ENCODE results near the gene MAZ.

MAZ gene

DNA sequence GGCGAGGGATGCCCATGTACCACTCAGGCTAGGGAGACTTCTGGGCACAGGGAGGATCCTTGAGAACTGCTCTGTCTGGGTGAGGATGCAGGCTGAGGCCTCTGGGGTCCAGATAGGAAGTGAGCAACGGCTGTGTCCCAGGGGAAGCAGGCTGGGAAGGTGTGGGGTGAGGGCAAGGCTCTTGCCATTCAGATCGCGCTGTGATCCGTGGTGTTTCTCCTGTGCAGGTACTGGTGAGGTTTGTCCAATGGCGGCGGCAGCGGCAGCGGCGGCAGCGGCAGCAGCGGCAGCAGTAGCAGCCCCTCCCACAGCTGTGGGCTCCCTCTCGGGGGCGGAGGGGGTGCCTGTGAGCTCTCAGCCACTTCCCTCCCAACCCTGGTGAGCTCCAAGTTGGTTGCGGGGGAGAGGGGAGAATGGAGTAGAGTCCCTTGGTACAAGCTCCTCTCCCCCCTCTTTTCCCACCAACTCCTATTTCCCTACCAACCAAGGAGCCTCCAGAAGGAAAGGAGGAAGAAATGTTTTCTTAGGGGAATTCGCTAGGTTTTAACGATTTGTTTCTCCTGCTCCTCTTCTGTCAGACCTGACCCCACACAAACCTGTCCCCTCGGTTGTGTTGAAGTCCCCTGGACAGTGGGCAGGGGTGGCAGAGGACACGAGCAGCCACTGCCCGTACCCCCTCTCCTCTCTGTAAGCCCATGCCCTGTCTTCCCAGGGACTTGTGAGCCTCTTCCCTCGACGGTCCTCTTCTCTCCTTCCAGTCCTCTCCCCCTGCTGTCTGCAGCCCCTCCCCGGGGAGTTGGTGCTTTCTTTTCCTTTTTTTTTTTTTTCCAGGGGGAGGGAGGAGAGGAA is 3.7 kb downstream of the MAZ start:
- DNase-seq (ENCODE audit: low spot score): peak; percentile 47

DNA sequence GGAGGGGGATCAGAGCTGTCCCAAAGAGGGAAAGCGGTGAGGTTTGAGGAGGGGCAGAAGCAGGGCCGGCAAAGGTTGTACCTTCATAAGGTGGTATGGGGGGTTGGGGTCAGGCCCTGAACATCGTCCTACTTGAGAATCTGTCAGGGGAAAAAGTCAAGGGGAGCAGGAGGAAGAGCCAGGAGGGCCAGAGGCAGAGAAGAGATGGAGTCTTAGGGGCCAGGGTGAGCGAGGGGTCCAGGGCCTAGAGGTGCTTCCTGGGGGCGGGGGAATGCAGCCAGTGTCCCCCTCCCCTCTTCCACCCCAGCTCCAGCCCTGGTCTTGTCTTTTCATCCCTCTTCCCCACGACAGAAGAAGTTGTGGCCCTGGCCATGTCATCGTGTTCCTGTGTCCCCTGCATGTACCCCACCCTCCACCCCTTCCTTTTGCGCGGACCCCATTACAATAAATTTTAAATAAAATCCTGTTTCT is 4.4 kb downstream of the MAZ start:
- no peak for DNase-seq (ENCODE audit: low spot score)

- peak; percentile 71 for DNase-seq (ENCODE audit: low spot score)
Observed at GRCh38 chr16:29811170-29811895, 5.0 kb downstream of the MAZ start.

DNA sequence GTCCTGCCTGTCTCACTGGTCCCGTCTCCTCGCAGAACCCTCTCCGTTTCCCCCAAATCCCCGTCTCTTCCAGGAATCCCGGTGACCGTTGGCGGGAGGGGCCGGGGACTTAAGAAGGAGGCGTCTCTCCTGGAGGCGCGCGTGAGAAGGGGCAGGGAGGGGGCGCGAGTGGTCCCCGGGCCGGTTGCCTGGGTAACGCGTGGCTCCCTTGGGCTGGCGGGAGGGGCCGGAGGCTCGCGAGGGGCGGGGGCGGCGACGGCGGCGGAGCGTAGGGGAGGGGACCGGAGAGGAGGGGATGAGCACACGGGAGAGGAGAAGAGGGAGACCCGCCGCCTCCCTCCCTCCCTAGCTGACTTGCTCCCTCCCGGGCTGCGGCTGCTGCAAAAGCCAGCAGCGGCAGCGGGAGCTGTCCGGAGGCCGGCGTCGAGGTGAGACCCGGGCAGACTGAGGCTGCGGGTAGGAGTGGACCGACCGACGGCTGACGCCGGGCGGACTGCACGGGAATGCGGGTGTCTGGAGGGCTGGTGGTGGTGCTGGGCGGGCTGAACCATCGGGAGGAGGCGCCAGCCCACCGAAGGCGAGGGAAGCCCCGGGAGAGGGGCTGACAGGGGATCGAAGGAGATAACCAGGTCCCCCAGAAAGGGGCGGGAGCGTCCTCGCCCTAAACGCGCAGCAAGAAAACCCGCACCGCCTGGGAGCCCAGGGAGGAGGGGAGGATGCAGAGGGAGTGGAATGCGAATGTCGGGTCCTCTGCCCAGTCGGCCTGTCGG is 5.8 kb downstream of the MAZ start, which contains the start of gene PRRT2:
Gene PRRT2 (plus strand): TSS at position 298 of the 770 bp plus-strand sequence. CDS start 862 bp downstream, outside the sequence.
- peak; percentile 57 for DNase-seq (ENCODE audit: low spot score)

GRCh38 chr16:29812754-29813643 is 6.7 kb downstream of the MAZ start:
- DNase-seq (ENCODE audit: low spot score): no peak

DNA sequence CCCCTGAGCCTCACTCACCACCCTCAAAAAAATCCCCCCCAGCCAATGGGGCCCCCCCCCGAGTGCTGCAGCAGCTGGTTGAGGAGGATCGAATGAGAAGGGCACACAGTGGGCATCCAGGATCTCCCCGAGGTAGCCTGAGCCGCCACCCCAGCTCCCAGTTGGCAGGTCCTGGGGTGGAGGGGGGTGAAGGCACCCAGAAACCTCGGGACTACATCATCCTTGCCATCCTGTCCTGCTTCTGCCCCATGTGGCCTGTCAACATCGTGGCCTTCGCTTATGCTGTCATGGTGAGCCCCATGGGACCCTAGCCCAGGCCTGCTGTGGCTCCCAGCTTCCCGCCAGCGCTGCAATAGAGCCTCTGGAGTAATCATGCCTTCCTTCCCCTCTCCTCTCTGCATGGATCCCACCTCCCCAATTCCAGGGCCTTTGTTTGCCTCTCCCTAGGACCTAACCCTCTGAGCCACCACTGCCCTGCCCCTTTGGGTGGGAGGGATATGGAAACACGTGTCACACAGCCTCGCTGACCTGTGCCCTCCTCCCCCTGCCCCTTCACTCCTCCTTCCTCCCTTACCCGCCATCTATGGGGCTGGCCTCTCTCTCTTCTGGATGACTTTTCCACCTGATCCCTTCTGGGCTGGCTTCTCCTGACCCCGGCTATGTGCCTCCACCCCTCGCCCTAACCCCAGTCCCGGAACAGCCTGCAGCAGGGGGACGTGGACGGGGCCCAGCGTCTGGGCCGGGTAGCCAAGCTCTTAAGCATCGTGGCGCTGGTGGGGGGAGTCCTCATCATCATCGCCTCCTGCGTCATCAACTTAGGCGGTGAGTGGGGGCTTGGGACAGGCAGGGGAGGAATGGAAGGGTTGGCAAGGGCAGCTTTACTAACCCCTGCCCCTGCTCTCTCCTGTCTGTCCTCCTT is 7.6 kb downstream of the MAZ start:
- DNase-seq (ENCODE audit: low spot score): no peak

DNA sequence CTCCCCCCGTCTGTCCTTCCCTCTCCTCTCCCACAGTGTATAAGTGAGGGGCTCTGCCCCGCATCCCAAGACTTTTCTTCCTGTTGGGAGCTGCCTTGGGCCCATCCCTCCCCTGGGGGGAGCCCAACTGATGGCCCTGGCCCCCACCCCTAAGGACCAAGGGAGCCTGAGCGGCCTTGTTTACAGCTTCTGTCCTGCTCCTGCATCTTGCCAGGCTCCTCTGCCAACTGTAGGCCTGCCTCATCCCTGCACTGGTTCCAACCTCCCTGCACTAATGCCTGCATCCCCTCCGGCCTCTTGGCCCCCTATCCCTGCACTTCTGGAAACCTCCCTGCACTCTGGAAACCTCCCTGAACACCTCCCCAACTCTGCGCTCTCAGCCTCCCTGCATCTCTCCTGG is 8.3 kb downstream of the MAZ start:
- no peak for DNase-seq (ENCODE audit: low spot score)

DNA sequence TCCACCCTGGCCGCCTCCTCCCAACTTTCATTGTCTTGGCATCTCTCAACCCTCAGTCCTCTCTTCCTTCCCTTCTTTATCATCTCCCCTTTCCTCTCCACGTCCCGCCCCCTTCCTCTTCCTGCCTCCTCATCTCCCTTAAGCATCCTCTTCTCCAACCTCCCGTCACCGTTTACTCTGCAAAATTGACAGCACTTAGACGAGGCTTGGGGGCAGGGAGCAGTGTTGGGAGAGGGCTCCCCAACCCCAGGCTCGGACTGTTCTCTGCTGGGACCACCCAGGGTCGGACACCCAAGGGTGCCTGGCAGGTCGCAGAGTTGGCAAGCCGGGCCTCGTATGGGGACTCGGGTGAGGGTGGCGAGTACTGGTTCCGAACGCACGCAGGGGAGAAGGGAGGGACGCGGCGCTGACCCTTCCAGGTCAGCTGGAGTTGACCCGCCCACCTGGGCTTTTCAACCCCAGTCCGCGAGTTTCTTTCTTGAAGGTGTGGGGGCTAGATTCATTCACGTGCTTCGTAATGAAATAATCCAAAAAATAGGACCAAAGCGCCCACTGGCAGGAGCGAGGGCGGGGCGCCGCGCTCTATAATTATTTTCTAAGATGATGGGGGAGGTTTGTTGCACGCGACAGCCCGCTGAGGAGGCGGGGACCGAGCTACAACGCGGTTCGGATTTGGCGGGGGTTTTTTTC is 8.8 kb downstream of the MAZ start:
- DNase-seq (ENCODE audit: low spot score): no peak

GRCh38 chr16:29815793-29816693 is 9.7 kb downstream of the MAZ start, which contains the start of gene PAGR1:
Gene PAGR1 (plus strand): TSS chr16:29816152. CDS start chr16:29816526, 374 bp downstream.
- DNase-seq (ENCODE audit: low spot score): peak; percentile 100

GRCh38 chr16:29816694-29817441 is 10.5 kb downstream of the MAZ start:
- peak; percentile 41 for DNase-seq (ENCODE audit: low spot score)

DNA sequence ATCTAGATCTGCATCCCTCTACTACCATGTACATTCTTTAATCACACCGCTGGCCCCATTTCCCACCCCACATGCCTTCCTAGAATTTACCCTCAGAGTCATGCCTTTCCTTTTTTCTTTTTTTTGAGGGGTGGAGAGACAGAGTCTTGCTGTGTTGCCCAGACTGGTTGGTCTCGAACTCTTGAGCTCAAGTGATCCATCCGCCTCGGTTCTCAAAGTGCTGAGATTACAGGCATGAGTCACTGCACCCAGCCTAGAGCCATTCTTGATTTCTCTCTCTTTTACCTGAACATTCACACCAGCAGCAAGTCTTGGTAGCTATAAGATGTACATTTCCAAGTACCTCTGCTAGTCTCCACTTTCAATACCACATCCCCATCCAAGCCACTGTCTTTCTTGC is 11.8 kb downstream of the MAZ start:
- DNase-seq (ENCODE audit: low spot score): no peak

GRCh38 chr16:29819506-29819905 is 13.2 kb downstream of the MAZ start:
- DNase-seq (ENCODE audit: low spot score): no peak

DNA sequence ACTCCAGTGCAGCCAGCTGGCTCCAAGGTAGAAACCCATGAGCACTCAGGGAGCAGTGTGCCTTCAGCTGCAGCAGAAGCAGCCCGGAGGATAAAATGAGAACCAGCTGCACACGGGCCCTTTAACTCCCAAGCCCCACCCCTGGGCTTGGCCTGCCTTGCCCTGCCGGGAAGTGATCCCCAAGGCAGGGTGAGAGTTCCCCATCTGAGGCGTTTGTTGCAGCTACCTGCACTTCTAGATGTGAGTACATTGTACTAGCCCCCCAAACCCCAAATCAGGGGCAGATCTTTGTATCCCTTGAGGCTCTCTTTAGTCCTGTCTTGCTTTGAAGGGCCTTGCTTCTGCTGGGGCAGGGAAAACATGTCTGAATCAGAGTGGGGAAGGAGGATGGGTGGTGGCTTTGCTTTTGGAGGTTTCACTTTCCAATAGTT is 14.0 kb downstream of the MAZ start, which contains the start of gene MVP:
Gene MVP (plus strand): TSS at position 192 of the 431 bp plus-strand sequence. CDS start 10,088 bp downstream, outside the sequence.
- peak; percentile 52 for DNase-seq (ENCODE audit: low spot score)

DNA sequence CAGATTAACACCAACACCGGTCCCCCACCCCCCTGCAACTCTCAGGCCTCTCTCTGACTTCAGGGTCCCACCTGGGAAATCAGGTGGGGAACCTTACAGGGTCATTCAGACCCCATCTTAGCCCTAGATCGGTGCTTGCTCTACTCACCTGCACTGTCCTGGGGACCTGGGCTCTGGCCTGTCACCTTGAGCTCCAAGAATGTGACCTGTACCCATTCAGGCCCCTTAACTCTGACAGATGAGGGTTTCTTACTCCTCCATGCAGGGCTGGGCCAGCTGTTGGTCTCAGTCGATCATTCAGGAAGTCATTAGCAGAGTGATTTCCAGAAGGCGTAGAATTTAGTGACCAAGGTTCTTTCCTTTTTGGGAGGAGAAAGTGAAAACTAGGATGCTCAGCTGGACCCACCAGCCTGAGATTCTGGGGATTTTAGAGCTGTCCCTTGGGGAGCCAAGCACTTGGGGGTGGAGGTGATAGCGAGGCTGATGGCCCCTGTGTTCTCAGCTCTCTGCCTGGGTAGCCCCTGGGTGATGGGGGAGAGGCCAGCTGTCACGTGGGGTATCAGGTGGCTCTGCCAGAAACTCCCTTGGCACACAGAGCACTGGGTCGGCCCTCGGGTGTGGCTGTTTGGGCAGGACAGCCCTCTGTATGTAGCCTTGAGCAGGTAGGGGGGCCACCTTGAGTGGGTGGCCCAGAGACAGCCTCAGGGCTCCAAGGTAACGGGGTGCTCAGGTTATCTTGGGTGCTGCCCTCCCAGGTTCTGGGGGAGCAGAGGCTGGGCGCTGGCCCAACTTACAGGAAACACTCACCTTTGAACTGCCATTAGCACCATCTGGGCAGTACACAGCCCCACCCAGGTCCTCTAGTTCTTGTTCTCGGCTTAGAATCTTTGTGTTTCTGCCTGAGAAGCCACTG is 14.7 kb downstream of the MAZ start:
- peak; percentile 66 for DNase-seq (ENCODE audit: low spot score)

DNA sequence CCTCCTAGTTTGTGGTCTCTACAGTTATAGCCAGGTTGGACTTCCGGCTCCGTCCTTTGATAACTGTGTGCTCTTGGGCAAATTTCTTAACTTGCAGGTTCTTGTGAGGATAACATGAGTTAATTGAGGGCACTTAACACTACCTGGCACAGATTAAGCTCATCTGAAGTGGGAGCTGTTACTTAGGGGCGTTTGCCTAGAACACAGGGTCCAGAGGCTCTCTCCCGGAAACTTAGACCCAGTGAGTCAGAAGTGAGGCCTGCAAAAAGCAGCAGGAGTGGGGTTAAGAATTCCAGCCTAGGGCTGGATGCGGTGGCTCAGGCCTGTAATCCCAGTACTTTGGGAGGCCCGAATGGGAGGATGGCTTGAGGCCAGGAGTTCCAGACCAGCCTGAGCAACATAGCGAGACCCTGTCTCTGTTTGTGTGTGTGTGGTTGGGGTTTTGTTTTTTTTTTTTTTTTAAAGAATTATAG is 15.3 kb downstream of the MAZ start:
- no peak for DNase-seq (ENCODE audit: low spot score)

DNA sequence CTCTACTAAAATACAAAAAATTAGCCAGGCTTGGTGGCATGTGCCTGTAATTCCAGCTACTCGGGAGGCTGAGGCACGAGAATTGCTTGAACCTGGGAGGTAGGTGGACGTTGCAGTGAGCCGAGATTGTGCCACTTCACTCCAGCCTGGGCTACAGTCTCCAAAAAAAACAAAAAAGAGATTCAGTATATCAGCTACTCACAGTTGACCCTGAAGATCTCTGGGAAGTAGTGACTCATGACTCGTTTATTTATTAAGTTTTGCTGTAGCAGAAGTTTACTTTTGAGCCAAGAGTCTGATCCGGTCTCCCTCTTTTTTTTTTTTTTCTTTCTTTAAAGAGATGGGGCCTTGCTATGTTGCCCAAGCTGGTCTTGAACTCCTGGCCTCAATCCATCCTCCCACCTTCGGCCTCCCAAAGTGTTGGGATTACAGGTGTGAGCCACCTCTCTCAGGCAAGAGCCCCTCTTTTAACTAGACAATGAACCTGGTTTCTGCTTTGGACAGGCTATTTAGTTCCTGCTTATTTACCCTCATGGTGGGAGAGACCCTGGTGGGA is 18.3 kb downstream of the MAZ start:
- DNase-seq (ENCODE audit: low spot score): no peak

Measured in CD4-positive, alpha-beta T cell treated with Interleukin-2 at 100 ng/mL for 4 hours (primary cell).